HG03097 (cell line): Measurements from ENCODE around the gene IRF2BP2.

Experiments
- ATAC-seq: cut with Tn5 transposase; IDR thresholded peaks from one replicate; pipeline ENCODE4 v1.9.1; 2021; ENCODE audit not compliant: unreplicated experiment, low FRiP score

IRF2BP2 gene

DNA sequence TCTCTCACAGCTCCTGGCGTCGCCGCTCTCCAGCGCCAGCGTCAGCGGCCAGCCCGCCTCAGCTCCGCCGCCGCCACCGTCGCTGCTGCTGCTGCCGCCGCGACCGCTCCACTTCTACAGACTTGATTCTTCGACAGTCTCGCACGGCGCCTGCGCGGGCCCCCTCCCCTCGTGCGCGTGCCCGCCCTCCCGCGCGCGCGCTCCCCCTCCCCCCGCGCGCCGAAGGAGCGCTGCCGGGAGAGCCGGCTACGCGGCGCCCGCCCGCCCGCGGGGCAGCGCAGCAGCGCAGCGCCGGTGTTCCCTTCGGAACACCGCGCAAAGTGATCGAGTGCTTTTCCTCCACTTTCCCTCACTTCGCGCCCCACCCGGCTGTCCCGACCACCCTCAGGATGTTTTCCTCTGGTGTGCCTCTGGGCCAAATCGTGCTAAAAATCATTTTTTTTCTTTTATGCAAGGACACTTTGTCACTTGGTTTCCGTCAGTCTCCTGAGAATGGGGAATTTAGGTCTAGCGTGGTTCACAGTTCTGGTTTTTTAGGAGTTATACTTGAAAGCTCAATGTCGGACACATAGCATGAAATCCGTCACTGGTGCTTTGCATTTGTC lies at the start of gene IRF2BP2:
TSS of gene IRF2BP2 (minus strand) at position 118 of the 605 bp plus-strand sequence. CDS start 684 bp downstream, outside the sequence.
- ATAC-seq: peak; percentile 11

GRCh38 chr1:234659538-234659937 lies 49.6 kb upstream of the IRF2BP2 start:
- no peak for ATAC-seq

- ATAC-seq: no peak
Measured at GRCh38 chr1:234658138-234658537, 48.2 kb upstream of the IRF2BP2 start.

DNA sequence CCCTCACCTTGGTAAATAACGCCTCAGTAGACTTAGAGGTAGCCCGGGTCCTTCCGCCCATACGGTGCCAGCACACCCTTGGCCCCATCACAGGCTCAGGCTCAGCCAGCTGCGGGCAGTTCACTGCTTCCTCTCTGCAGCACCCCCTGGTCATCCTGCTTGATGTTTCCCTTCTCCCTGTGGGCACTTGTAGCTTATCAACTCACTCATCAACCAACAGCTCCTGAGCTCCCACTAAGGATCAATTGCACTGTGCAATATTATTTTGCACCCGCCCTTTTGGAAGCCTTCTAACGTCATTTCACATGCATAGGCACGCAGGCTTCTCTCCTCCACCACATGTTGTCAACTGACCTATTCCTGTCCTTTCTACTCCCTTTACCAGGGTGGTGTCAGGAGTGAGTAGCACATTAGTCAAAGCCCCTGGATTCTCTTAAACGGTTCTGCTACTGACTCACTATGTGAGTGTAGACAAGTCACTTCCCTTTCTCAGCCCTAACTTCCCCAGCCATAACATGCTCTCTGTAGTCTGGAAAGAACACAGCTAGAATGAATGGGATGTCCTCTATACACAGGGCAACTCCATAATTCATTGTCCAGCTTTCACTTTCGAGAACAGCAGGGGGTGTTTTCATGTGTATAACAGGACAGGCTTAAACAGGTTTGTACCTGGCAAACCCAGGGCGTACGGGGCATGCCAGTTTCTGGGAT lies 47.1 kb upstream of the IRF2BP2 start:
- ATAC-seq: no peak

GRCh38 chr1:234656070-234656895 lies 46.3 kb upstream of the IRF2BP2 start:
- ATAC-seq: no peak

DNA sequence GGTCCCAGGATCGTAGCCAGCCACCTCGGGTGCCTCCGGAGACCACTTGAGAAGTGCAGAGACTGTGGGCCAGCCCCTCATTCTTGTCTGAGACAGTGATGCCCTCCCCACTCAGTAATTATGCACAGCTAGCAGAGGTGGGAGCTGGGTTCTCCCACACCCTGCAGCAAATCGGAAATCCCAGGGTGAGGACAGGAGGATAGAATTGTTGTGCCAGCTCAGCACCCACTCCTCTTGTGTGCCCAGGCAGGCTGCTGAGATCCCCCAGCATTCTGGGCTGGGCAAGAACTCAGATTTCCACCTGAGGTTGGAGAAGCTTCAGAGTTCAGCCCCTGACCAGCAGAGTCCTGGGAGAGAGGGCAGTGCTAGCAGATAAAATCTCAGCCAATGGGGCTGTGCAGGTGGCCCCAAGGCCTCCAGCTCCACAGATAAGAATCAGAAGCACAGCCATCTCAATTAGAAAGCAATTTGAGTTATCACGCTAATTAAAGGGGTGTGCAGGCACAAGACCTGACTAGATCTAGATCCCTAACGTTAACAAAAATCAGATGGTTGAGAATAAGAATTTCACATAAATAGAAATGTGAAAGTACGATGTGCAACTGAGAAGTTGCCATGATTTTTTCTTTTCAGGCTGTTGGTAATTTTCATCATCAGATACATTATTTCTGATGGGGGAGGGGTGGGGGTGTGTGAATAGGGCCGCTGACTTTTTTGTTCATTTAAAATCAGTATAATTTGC lies 45.5 kb upstream of the IRF2BP2 start:
- ATAC-seq: no peak

DNA sequence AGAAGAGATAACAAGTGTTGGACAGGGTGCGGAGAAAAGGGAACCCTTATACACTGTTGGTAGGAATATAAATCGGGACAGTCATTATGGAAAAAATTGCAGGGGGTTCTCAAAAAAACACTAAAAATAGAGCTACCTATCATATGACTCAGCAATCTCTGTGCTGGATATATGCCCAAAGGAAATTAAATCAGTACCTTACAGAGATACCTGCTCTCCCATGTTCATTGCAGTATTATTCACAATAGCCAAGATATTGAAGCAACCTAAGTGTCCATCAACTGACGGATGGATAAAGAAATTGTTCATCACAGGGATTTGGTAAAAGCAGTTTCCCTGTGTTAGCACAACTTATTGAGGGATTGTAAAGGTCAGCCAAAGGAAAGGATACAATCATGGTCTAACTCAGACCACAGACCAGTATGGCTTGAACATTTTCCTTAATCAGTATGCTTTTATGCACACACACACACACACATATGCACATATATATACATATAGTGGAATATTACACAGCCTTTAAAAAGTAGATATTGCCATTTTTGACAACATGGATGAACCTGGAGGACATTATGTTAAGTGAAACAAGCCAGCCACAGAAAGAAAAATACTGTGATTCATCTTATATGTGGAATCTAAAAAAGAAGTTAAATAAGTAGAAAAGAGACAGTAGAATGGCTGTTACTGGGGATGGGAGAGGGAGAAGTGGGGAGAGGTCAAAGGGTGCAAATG lies 44.2 kb upstream of the IRF2BP2 start:
- no peak for ATAC-seq

DNA sequence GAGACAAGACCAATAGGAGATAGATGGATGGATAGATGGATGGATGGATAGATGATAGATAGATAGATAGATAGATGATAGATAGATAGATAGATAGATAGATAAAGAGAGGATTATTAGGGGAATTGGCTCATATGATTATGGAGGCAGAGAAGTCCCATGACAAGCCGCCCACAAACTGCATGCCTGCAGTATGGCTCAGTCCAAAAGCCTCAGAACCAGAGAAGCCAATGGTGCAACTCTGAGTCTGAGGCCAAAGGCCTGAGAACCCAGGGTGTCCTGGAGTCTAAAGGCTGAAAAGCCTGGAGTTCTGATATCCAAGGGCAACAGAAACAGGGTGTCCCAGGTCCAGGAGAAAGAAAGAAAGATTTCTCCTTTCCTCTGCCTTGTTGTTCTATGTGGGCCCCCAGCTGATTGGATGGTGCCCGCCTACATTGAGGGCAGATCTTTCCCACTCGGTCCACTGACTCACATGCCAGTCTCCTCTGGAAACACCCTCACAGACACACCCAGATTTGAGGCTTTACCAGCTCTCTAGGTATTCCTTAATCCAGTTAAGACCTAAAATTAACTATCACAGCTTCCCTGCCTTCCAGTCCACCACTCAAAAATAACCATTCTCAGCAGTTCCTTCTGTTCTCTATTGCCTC lies 39.6 kb upstream of the IRF2BP2 start:
- no peak for ATAC-seq

DNA sequence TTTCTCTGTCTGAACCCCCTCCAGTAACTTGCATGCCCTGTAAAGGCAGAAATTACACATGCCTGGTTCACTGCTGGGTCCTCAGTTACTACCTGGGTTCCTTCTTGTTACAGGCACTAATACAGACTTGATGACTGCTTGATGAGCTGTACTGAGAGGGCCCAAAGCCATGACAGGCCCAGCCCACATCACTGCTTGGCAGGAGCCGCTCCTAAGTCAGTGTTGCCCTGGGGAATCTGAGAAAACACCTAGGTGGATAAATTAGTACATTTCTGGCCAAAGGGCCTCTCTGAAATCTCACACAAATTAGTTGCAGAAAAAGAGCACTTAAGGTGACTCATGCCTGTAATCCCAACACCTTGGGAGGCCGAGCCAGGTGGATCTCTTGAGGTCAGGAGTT lies 37.8 kb upstream of the IRF2BP2 start:
- ATAC-seq: no peak

- ATAC-seq: no peak
Measured at GRCh38 chr1:234647245-234647644, 37.3 kb upstream of the IRF2BP2 start.

GRCh38 chr1:234645964-234646363 lies 36.0 kb upstream of the IRF2BP2 start:
- ATAC-seq: no peak

DNA sequence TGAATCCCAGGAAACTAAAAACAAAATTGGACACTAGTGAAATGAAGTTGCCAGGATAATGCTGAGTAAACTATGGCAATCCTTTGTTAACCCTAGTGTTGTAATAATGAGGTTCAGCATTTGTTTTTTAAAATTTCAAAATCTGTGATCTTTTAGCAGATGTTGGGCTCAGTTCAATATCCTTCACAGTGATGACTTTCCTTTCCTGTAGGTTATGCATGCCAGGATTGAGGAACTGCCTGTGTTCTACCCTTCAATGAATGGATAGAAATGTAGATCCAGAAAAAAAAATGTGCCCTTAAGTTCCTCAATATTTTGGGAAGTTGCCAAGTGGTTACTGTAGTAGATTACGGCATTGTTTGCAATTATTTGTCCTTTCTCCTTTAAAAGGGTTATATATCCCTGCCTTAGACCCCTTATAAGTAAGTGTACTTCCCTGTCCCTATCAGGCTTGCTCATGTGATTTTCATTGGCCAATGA lies 35.5 kb upstream of the IRF2BP2 start:
- ATAC-seq: no peak

- no peak for ATAC-seq
Measured at GRCh38 chr1:234644928-234645327, 35.0 kb upstream of the IRF2BP2 start.

DNA sequence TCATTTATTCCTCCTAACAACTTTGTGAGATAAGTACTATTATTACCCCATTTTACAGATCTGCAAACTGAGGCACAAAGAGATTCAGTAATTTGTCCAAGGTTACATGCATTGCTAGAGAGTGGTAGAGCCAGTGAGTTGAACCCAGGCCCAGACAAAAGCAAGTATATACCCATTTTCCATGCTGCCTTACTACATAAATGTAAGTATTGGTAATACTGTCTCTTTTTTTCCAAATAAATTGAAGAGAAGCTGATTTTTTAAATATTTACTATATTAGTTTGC lies 33.8 kb upstream of the IRF2BP2 start:
- no peak for ATAC-seq

DNA sequence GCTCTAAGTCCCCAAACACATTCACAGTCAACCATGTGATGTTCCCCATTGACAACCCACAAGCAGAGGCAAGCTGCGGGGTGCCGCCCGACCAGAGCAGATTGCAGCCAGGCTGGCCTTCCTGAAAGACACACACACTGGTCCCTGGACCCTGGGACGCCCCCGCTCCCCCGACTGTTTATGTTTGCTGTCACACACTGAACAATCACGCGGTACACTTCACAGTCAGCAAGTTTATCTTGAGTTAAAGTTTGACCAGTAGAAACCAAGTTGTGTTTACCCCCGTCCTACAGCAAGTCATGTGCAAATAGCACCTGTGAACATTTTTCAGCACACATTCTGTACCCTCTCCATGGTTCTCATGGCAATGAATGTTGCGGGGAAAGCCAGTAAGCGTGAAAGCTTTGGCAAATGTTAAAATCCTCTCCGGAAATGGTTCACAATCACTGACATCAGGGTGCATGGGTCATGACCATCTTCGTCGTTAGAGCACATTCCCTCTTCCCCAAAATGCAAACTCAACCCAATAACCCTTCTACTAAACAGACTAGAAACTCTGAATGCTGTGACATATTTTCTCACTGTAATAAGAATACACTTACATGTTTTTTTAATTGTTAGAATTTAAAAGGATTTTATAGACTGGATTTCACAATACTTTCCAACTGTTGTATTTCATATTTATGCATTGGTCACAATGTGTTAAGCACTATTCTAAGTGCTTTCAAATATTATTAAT lies 33.3 kb upstream of the IRF2BP2 start:
- no peak for ATAC-seq

- no peak for ATAC-seq
Measured at GRCh38 chr1:234642428-234642827, 32.5 kb upstream of the IRF2BP2 start.

- ATAC-seq: no peak
Measured at GRCh38 chr1:234639961-234640360, 30.0 kb upstream of the IRF2BP2 start.

DNA sequence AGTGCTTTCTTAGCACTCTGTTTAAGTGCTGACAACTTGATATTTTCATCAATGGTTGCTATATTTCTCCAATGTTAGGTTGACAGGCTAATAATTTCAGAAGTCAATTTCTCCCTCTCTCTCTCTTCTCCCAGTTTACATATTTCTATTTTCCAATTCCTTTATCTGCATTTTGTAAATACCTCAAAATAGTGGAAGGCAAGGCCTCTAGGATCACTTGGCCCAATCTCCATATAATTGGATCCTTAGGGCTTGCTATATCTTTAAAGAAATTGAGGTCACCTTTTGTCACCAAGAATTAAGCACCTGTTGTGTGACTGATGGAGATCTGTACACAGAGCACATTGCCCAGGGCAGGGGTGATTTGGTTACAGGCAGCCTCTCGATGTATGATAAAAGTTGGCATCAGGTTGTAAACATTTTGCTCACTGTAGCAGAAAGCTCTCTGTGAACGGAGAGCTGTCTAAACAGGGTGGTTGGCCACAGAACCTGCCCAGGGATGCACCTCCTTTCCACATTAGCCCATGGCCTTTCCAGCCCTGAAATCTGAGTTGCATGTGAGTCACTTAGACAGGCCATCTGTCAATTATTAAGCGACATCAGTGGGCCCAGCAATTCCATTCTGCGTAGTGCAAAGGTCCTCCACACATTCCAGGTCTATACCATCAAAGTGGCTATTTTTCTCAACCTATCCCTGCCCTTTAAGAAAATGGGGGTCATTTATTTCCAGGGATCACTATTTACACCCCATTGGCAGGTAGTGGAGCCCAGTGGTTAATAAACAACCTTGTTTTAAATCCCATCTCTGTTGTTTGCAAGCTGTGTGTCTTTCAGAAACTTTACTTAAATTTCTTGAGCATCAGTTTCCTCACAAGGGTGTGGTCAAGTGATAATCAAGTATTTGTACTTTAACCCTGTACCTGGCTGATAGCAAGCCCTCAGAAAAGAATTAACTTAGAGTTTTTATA lies 29.1 kb upstream of the IRF2BP2 start:
- no peak for ATAC-seq
